Liver (tissue), 9 donors: ENCODE results near the gene SLBP. TPM values are rescaled to one million over a fixed set of nuclear protein-coding genes. Genes with fewer than 3 reads are reported as not detected.

ENCODE experiments used
- DNase-seq: peaks from one replicate; pipeline ENCODE4 v3.0.0-alpha.2; 2017; ENCODE audit warnings: low spot score
- H3K27ac ChIP-seq, 2 donors: one replicate each; pipeline ENCODE4 v1.7.0; 2013; ENCODE audit warnings: inconsistent platforms in 2 of 2, low read length in 2 of 2, control low read depth in 1 of 2, low read depth in 1 of 2, mild to moderate bottlenecking in 1 of 2
- H3K27me3 ChIP-seq, 4 donors: one replicate each; pipeline versions ENCODE4 v1.6.1 to v1.7.0; 2013; ENCODE audit warnings: low read length in 3 of 4, inconsistent platforms in 1 of 4, mild to moderate bottlenecking in 1 of 4, moderate library complexity in 1 of 4; ENCODE audit not compliant: control insufficient read depth in 4 of 4, insufficient read depth in 4 of 4
- H3K36me3 ChIP-seq, 4 donors: one replicate each; pipeline versions ENCODE4 v1.6.1 to v1.7.0; 2013; ENCODE audit warnings: low read length in 3 of 4, mild to moderate bottlenecking in 3 of 4, low read depth in 1 of 4, moderate library complexity in 1 of 4; ENCODE audit not compliant: control insufficient read depth in 4 of 4, insufficient read depth in 3 of 4
- H3K4me1 ChIP-seq, 4 donors: one replicate each; pipeline versions ENCODE4 v1.6.1 to v1.7.0; 2013; ENCODE audit warnings: low read length in 3 of 4, mild to moderate bottlenecking in 3 of 4, moderate library complexity in 1 of 4; ENCODE audit not compliant: control insufficient read depth in 4 of 4, insufficient read depth in 4 of 4
- H3K4me3 ChIP-seq, 3 donors: one replicate each; pipeline versions ENCODE4 v1.6.1 to v1.7.0; 2013; ENCODE audit warnings: low read length in 3 of 3, control low read depth in 1 of 3, low read depth in 1 of 3, mild to moderate bottlenecking in 1 of 3
- H3K9ac ChIP-seq, 2 donors: one replicate each; pipeline ENCODE4 v1.7.0; 2013; ENCODE audit warnings: low read length in 2 of 2, mild to moderate bottlenecking in 2 of 2, moderate library complexity in 2 of 2, control low read depth in 1 of 2, low read depth in 1 of 2
- H3K9me3 ChIP-seq, 4 donors: one replicate each; pipeline versions ENCODE4 v1.6.1 to v1.7.0; 2013; ENCODE audit warnings: low read length in 3 of 4; ENCODE audit not compliant: control insufficient read depth in 4 of 4
- EGR1 ChIP-seq, 2 donors: IDR thresholded peaks; 2 replicates each; pipeline ENCODE4 v1.6.1; 2016 to 2018; ENCODE audit warnings: antibody characterized with exemption in 2 of 2, low read depth in 2 of 2
- FOXA1 ChIP-seq: IDR thresholded peaks from 2 replicates; pipeline ENCODE4 v1.6.1; 2016; ENCODE audit warnings: antibody characterized with exemption
- FOXA2 ChIP-seq: IDR thresholded peaks from 2 replicates; pipeline ENCODE4 v1.6.1; 2016; ENCODE audit warnings: antibody characterized with exemption
- GABPA ChIP-seq, 2 donors: IDR thresholded peaks in 1 of 2; conservative IDR thresholded peaks in 1 of 2; 2 replicates each; pipeline ENCODE4 v1.6.1; 2016; ENCODE audit warnings: antibody characterized with exemption in 2 of 2, mild to moderate bottlenecking in 1 of 2, moderate library complexity in 1 of 2
- HNF4A ChIP-seq, 2 donors: conservative IDR thresholded peaks; 2 replicates each; pipeline ENCODE4 v1.6.1; 2016; ENCODE audit warnings: antibody characterized with exemption in 2 of 2, mild to moderate bottlenecking in 2 of 2
- HNF4G ChIP-seq: IDR thresholded peaks from 2 replicates; pipeline ENCODE4 v1.6.1; 2016; ENCODE audit warnings: antibody characterized with exemption
- JUND ChIP-seq, 2 donors: IDR thresholded peaks; 2 replicates each; pipeline ENCODE4 v1.6.1; 2016; ENCODE audit warnings: antibody characterized with exemption in 2 of 2
- NR2F2 ChIP-seq: IDR thresholded peaks from 2 replicates; pipeline ENCODE4 v1.6.1; 2016; ENCODE audit warnings: antibody characterized with exemption
- RAD21 ChIP-seq, 2 donors: IDR thresholded peaks; 2 replicates each; pipeline ENCODE4 v1.6.1; 2016; ENCODE audit warnings: antibody characterized with exemption in 2 of 2, mild to moderate bottlenecking in 2 of 2
- REST ChIP-seq: IDR thresholded peaks from 2 replicates; pipeline ENCODE4 v1.6.1; 2016; ENCODE audit warnings: antibody characterized with exemption, mild to moderate bottlenecking
- RXRA ChIP-seq, 2 donors: IDR thresholded peaks; 2 replicates each; pipeline ENCODE4 v1.6.1; 2017 to 2018; ENCODE audit warnings: antibody characterized with exemption in 2 of 2, mild to moderate bottlenecking in 1 of 2
- SP1 ChIP-seq: IDR thresholded peaks from 2 replicates; pipeline ENCODE4 v1.6.1; 2018; ENCODE audit warnings: antibody characterized with exemption, mild to moderate bottlenecking
- TAF1 ChIP-seq: conservative IDR thresholded peaks from 2 replicates; pipeline ENCODE4 v1.6.1; 2016; ENCODE audit warnings: antibody characterized with exemption, mild to moderate bottlenecking
- YY1 ChIP-seq: IDR thresholded peaks from 2 replicates; pipeline ENCODE4 v1.6.1; 2016; ENCODE audit warnings: antibody characterized with exemption, mild to moderate bottlenecking
- WGBS: extraction: QIAGEN DNeasy Blood & Tissue Kit; methylation state at CpG from one replicate; pipeline ENCODE4 v1.1.7; 2013; 5-methylcytosine and 5-hydroxymethylcytosine counted together
- polyA plus RNA-seq, 2 donors: library from polyadenylated mRNA; stranded (reverse) in 1 of 2; unstranded in 1 of 2; fragments of 200-250 nt in 1 of 2; fragments of >200 nt in 1 of 2; fragmentation: Nextera tagmentation in 1 of 2; extraction: Ambion mirVana in 1 of 2; gene quantifications; one replicate each; pipeline versions ENCODE4 v1.2.1 to v1.2.3, GENCODE V29; 2013 to 2015
- total RNA-seq, 2 donors: library from RNA; depleted of rRNA; stranded (reverse); fragments of >200 nt; gene quantifications; one replicate each; pipeline ENCODE4 v1.2.3, GENCODE V29; 2014
- TF ChIP-seq, protein P1 (sequence below): IDR thresholded peaks from 2 replicates; pipeline ENCODE4 v1.6.1; 2016; ENCODE audit warnings: antibody characterized with exemption
- TF ChIP-seq, protein P2 (sequence below): IDR thresholded peaks from 2 replicates; pipeline ENCODE4 v1.6.1; 2016; ENCODE audit warnings: antibody characterized with exemption
- TF ChIP-seq, protein P3 (sequence below): fragments of 150-350 bp; IDR thresholded peaks from 2 replicates; pipeline ENCODE4 v1.5.1; 2017; ENCODE audit warnings: improper control_type of control experiment, low read depth, low read length; ENCODE audit not compliant: missing input control
- TF ChIP-seq, protein P4 (sequence below): IDR thresholded peaks from 2 replicates; pipeline ENCODE4 v1.6.1; 2016; ENCODE audit warnings: antibody characterized with exemption
- donor health status: healthy.
- donor health status: healthy.
- donor health status: healthy.
- donor health status: healthy.
- donor health status: healthy.

The SLBP gene
- total and polyA plus RNA-seq, 4 donors: 14.7 to 64.4 (median 17.4) TPM

- WGBS: 96% methylated on average over 15 of the region's 15 CpGs
- H3K36me3 ChIP-seq: no peaks in the 10 kb centered on the region
- no peak overlapping the region for H3K9ac ChIP-seq
- no peaks in the 10 kb centered on the region for H3K9me3 ChIP-seq
- no peak overlapping the region for H3K4me3 ChIP-seq
- no peaks in the 10 kb centered on the region for H3K27me3 ChIP-seq
- H3K4me1 ChIP-seq: no peaks in the 10 kb centered on the region
- DNase-seq: no peak
- H3K27ac ChIP-seq: no peak overlapping the region
- TF ChIP-seq FOXA2 (no peak), NR2F2 (no peak), REST (no peak), EGR1 (IDR thresholded peaks at IDR 0.05; ENCODE audit: low read depth in 2 of 2) (no peak), RAD21 (IDR thresholded peaks at IDR 0.05) (no peak), FOXA1 (no peak), GABPA (IDR thresholded peaks at IDR 0.05 in 1 of 2, conservative IDR thresholded peaks at IDR 0.05 in 1 of 2) (no peak), RXRA (IDR thresholded peaks at IDR 0.05) (no peak), JUND (IDR thresholded peaks at IDR 0.05) (no peak), HNF4G (no peak)
- TF ChIP-seq, protein P1, sequence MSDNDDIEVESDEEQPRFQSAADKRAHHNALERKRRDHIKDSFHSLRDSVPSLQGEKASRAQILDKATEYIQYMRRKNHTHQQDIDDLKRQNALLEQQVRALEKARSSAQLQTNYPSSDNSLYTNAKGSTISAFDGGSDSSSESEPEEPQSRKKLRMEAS: no peak
Observed at GRCh38 chr4:1667273-1667672, 44.8 kb downstream of the SLBP start.

- Histone ChIP-seq H3K9ac (no peak overlapping the region), H3K9me3 (no peaks in the 10 kb centered on the region), H3K27ac (no peak overlapping the region), H3K4me3 (no peak overlapping the region), H3K36me3 (no peaks in the 10 kb centered on the region), H3K4me1 (no peaks in the 10 kb centered on the region), H3K27me3 (no peaks in the 10 kb centered on the region)
- DNase-seq: no peak
- TF ChIP-seq TAF1 (no peak), GABPA (IDR thresholded peaks at IDR 0.05 in 1 of 2, conservative IDR thresholded peaks at IDR 0.05 in 1 of 2) (no peak), YY1 (no peak), FOXA2 (no peak), FOXA1 (no peak), SP1 (no peak), EGR1 (IDR thresholded peaks at IDR 0.05; ENCODE audit: low read depth in 2 of 2) (no peak), NR2F2 (no peak), HNF4G (no peak), JUND (IDR thresholded peaks at IDR 0.05) (no peak), REST (no peak), HNF4A (conservative IDR thresholded peaks at IDR 0.05) (no peak), RXRA (IDR thresholded peaks at IDR 0.05) (no peak), RAD21 (IDR thresholded peaks at IDR 0.05) (no peak)
- TF ChIP-seq, protein P2, sequence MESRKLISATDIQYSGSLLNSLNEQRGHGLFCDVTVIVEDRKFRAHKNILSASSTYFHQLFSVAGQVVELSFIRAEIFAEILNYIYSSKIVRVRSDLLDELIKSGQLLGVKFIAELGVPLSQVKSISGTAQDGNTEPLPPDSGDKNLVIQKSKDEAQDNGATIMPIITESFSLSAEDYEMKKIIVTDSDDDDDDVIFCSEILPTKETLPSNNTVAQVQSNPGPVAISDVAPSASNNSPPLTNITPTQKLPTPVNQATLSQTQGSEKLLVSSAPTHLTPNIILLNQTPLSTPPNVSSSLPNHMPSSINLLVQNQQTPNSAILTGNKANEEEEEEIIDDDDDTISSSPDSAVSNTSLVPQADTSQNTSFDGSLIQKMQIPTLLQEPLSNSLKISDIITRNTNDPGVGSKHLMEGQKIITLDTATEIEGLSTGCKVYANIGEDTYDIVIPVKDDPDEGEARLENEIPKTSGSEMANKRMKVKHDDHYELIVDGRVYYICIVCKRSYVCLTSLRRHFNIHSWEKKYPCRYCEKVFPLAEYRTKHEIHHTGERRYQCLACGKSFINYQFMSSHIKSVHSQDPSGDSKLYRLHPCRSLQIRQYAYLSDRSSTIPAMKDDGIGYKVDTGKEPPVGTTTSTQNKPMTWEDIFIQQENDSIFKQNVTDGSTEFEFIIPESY: no peak
- TF ChIP-seq, protein P3, sequence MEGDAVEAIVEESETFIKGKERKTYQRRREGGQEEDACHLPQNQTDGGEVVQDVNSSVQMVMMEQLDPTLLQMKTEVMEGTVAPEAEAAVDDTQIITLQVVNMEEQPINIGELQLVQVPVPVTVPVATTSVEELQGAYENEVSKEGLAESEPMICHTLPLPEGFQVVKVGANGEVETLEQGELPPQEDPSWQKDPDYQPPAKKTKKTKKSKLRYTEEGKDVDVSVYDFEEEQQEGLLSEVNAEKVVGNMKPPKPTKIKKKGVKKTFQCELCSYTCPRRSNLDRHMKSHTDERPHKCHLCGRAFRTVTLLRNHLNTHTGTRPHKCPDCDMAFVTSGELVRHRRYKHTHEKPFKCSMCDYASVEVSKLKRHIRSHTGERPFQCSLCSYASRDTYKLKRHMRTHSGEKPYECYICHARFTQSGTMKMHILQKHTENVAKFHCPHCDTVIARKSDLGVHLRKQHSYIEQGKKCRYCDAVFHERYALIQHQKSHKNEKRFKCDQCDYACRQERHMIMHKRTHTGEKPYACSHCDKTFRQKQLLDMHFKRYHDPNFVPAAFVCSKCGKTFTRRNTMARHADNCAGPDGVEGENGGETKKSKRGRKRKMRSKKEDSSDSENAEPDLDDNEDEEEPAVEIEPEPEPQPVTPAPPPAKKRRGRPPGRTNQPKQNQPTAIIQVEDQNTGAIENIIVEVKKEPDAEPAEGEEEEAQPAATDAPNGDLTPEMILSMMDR: no peak
- TF ChIP-seq, protein P4, sequence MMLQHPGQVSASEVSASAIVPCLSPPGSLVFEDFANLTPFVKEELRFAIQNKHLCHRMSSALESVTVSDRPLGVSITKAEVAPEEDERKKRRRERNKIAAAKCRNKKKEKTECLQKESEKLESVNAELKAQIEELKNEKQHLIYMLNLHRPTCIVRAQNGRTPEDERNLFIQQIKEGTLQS: no peak
- TF ChIP-seq, protein P1: no peak
- WGBS: 73% methylated on average over 12 of the region's 12 CpGs
Observed at GRCh38 chr4:1666391-1666790, 45.7 kb downstream of the SLBP start.
